ENCODE data around the gene SNAPC4.

GRCh38 chr9:136447173-136447778, 47.3 kb upstream of the SNAPC4 start:
- no peak for TF ChIP-seq EZH2 (IDR thresholded peaks at IDR 0.05; ENCODE audit: low read length, missing control alignments)
- no peak for TF ChIP-seq CTCF (conservative IDR thresholded peaks at IDR 0.05 in 1 of 2, IDR thresholded peaks at IDR 0.05 in 1 of 2; ENCODE audit: low read depth in 1 of 2, low read length in 2 of 2)
